Stimulated activated CD4-positive, alpha-beta T cell treated with anti-CD3 and anti-CD28 coated beads, TNF-alpha, amount 100 ng/mL, for 1 hour (primary cell): ENCODE measurements around the gene C5orf63.
"Not testable (repeated sequence)": the region's sequence is repeated elsewhere in the genome, so short reads cannot be mapped to it uniquely, and the experiment has no call there.

Experiments used
- DNase-seq, 3 donors: peaks; one replicate each; pipeline ENCODE4 v3.0.0-alpha.2; 2020; ENCODE audit warnings: low read depth in 3 of 3, low spot score in 1 of 3

C5orf63 gene

GRCh38 chr5:127010362-127010761, 62.9 kb downstream of the C5orf63 start:
- DNase-seq, result no peak

- no peak for DNase-seq
Measured at GRCh38 chr5:127009784-127010183, 63.5 kb downstream of the C5orf63 start.

GRCh38 chr5:127008300-127008975, 64.9 kb downstream of the C5orf63 start:
- DNase-seq, result no peak

GRCh38 chr5:127007522-127007921, 65.8 kb downstream of the C5orf63 start:
- DNase-seq, result no peak

- DNase-seq, result no peak
Measured at GRCh38 chr5:127006744-127007143, 66.6 kb downstream of the C5orf63 start.

- DNase-seq, result not testable (repeated sequence)
Measured at GRCh38 chr5:127005282-127005681, 68.0 kb downstream of the C5orf63 start.

- no peak for DNase-seq
Measured at GRCh38 chr5:127004721-127005120, 68.6 kb downstream of the C5orf63 start.

GRCh38 chr5:127003798-127004495, 69.4 kb downstream of the C5orf63 start:
- DNase-seq, result no peak

- no peak for DNase-seq
Measured at GRCh38 chr5:127002390-127002789, 70.9 kb downstream of the C5orf63 start.

GRCh38 chr5:127001621-127002296, 71.5 kb downstream of the C5orf63 start:
- DNase-seq, result no peak
